ENCODE data around the gene KCNQ1.

The KCNQ1 gene

GRCh38 chr11:2693271-2694261 is 248.8 kb downstream of the KCNQ1 start:
- peak; percentile 53 for DNase-seq

GRCh38 chr11:2694495-2694894 is 249.7 kb downstream of the KCNQ1 start:
- no peak for DNase-seq

- DNase-seq = no peak
Observed at GRCh38 chr11:2694995-2695939, 250.5 kb downstream of the KCNQ1 start.

GRCh38 chr11:2696455-2696854 is 251.6 kb downstream of the KCNQ1 start:
- no peak for DNase-seq

- no peak for DNase-seq
Observed at GRCh38 chr11:2697866-2698265, 253.1 kb downstream of the KCNQ1 start.

- no peak for DNase-seq
Observed at GRCh38 chr11:2698386-2699184, 253.8 kb downstream of the KCNQ1 start.

- DNase-seq = no peak
Observed at GRCh38 chr11:2699185-2699530, 254.3 kb downstream of the KCNQ1 start.

GRCh38 chr11:2699531-2700414 is 255.0 kb downstream of the KCNQ1 start, which contains the start of gene KCNQ1OT1:
Gene KCNQ1OT1 (minus strand): TSS chr11:2699994.
- DNase-seq = peak; percentile 93

GRCh38 chr11:2700415-2701211 is 255.8 kb downstream of the KCNQ1 start:
- peak; percentile 36 for DNase-seq

GRCh38 chr11:2701230-2701629 is 256.4 kb downstream of the KCNQ1 start:
- no peak for DNase-seq

- no peak for DNase-seq
Observed at GRCh38 chr11:2701898-2702434, 257.2 kb downstream of the KCNQ1 start.

GRCh38 chr11:2702771-2703362 is 258.1 kb downstream of the KCNQ1 start:
- DNase-seq = no peak

GRCh38 chr11:2703363-2704141 is 258.7 kb downstream of the KCNQ1 start:
- no peak for DNase-seq

GRCh38 chr11:2704356-2704755 is 259.5 kb downstream of the KCNQ1 start:
- no peak for DNase-seq

GRCh38 chr11:2704896-2705606 is 260.2 kb downstream of the KCNQ1 start:
- DNase-seq = no peak

GRCh38 chr11:2706321-2706720 is 261.5 kb downstream of the KCNQ1 start:
- no peak for DNase-seq

GRCh38 chr11:2707736-2708135 is 262.9 kb downstream of the KCNQ1 start:
- DNase-seq = no peak

- peak; percentile 20 for DNase-seq
Observed at GRCh38 chr11:2708151-2708581, 263.4 kb downstream of the KCNQ1 start.
